Measurements from ENCODE around the gene ARHGAP8. TPM values are rescaled to one million over a fixed set of nuclear protein-coding genes. Genes with fewer than 3 reads are reported as not detected.

ARHGAP8 gene
- polyA plus RNA-seq, 3 donors, result 0.03 TPM; not detected in 2

- H3K27ac ChIP-seq (ENCODE audit: low read depth in 1 of 2, low read length in 2 of 2), result no peak overlapping the region
- WGBS (ENCODE audit: insufficient coverage), result 65% methylated on average over 10 of the region's 13 CpGs
- no peak overlapping the region for H3K4me2 ChIP-seq (replicated peaks; ENCODE audit: extremely low read depth, low read length, poor library complexity, severe bottlenecking)
- H3K36me3 ChIP-seq (replicated peaks in 1 of 2; ENCODE audit: control insufficient read depth in 1 of 2, insufficient read depth in 2 of 2, low read length in 2 of 2), result no peaks in the 10 kb centered on the region
- Mint-ChIP-seq H3K27ac (peak overlapping the region in 1 of 7 donors; percentile 37), H3K27me3 (ENCODE audit: low read depth in 3 of 3) (peaks cover 0 to 6% (median 0%) of the 10 kb centered on the region in 3 donors), H3K36me3 (no peaks in the 10 kb centered on the region), H3K9me3 (no peaks in the 10 kb centered on the region), H3K4me1 (no peaks in the 10 kb centered on the region), H3K4me3 (no peak overlapping the region)
- no peaks in the 10 kb centered on the region for H3K79me2 ChIP-seq (ENCODE audit: insufficient read depth, low read length)
- no peaks in the 10 kb centered on the region for H3K27me3 ChIP-seq (ENCODE audit: control insufficient read depth in 2 of 2, insufficient read depth in 2 of 2, low read length in 2 of 2)
- intact Hi-C loops (cut with micrococcal nuclease), result no loop called here
- H3K4me3 ChIP-seq (replicated peaks in 1 of 3; ENCODE audit: low read depth in 2 of 3, low read length in 3 of 3), result no peak overlapping the region
- H3K9me3 ChIP-seq (replicated peaks in 1 of 2; ENCODE audit: control insufficient read depth in 1 of 2, insufficient read depth in 1 of 2, low read length in 2 of 2), result no peaks in the 10 kb centered on the region
- no peak overlapping the region for H2AFZ ChIP-seq (ENCODE audit: insufficient read depth, low read depth, low read length, poor library complexity, severe bottlenecking)
- H3K9ac ChIP-seq (ENCODE audit: insufficient read depth, low read length, poor library complexity, severe bottlenecking), result no peak overlapping the region
- no peak for TF ChIP-seq CTCF (IDR thresholded peaks at IDR 0.05)
- no peaks in the 10 kb centered on the region for H4K20me1 ChIP-seq (ENCODE audit: insufficient read depth, low read length)
- H3K4me1 ChIP-seq (ENCODE audit: control insufficient read depth in 1 of 2, insufficient read depth in 2 of 2, low read length in 2 of 2), result no peaks in the 10 kb centered on the region
- no peak for DNase-seq
These were observed 32.6 kb upstream of the ARHGAP8 start for GRCh38 chr22:44719586-44720368.

- WGBS (ENCODE audit: insufficient coverage), result 100% methylated on average over 3 of the region's 7 CpGs
- no peaks in the 10 kb centered on the region for H3K36me3 Mint-ChIP-seq
- peaks cover 0 to 6% (median 0%) of the 10 kb centered on the region in 3 donors for H3K27me3 Mint-ChIP-seq (ENCODE audit: low read depth in 3 of 3)
- Histone ChIP-seq H3K9ac (ENCODE audit: insufficient read depth, low read length, poor library complexity, severe bottlenecking) (no peak overlapping the region), H3K4me2 (replicated peaks; ENCODE audit: extremely low read depth, low read length, poor library complexity, severe bottlenecking) (no peak overlapping the region), H3K27ac (ENCODE audit: low read depth in 1 of 2, low read length in 2 of 2) (no peak overlapping the region), H3K9me3 (replicated peaks in 1 of 2; ENCODE audit: control insufficient read depth in 1 of 2, insufficient read depth in 1 of 2, low read length in 2 of 2) (no peaks in the 10 kb centered on the region), H3K4me3 (replicated peaks in 1 of 3; ENCODE audit: low read depth in 2 of 3, low read length in 3 of 3) (no peak overlapping the region), H3K4me1 (ENCODE audit: control insufficient read depth in 1 of 2, insufficient read depth in 2 of 2, low read length in 2 of 2) (no peaks in the 10 kb centered on the region), H3K36me3 (replicated peaks in 1 of 2; ENCODE audit: control insufficient read depth in 1 of 2, insufficient read depth in 2 of 2, low read length in 2 of 2) (no peaks in the 10 kb centered on the region), H4K20me1 (ENCODE audit: insufficient read depth, low read length) (no peaks in the 10 kb centered on the region), H2AFZ (ENCODE audit: insufficient read depth, low read depth, low read length, poor library complexity, severe bottlenecking) (no peak overlapping the region), H3K79me2 (ENCODE audit: insufficient read depth, low read length) (no peaks in the 10 kb centered on the region), H3K27me3 (ENCODE audit: control insufficient read depth in 2 of 2, insufficient read depth in 2 of 2, low read length in 2 of 2) (no peaks in the 10 kb centered on the region)
- no peak overlapping the region for H3K4me3 Mint-ChIP-seq
- DNase-seq, result no peak
- intact Hi-C loops (cut with micrococcal nuclease), result no loop called here
- TF ChIP-seq CTCF (IDR thresholded peaks at IDR 0.05), result no peak
- H3K9me3 Mint-ChIP-seq, result no peaks in the 10 kb centered on the region
- no peak overlapping the region for H3K27ac Mint-ChIP-seq
- H3K4me1 Mint-ChIP-seq, result no peaks in the 10 kb centered on the region
These were observed 31.2 kb upstream of the ARHGAP8 start for GRCh38 chr22:44721213-44721612.

Measured in CD14-positive monocyte (primary cell).